Gastroesophageal sphincter (tissue), 3 donors: ENCODE measurements around the gene SDC4.

ENCODE experiments used
- EP300 ChIP-seq: sonication (generic); formaldehyde crosslinking; IDR thresholded peaks from one replicate; pipeline ENCODE4 v1.6.1; 2017; ENCODE audit warnings: antibody characterized with exemption, mild to moderate bottlenecking
- POLR2A ChIP-seq, 2 donors: fragments of 450-650 bp; IDR thresholded peaks; one replicate each; pipeline ENCODE4 v1.6.1; 2017; ENCODE audit warnings: antibody characterized with exemption in 2 of 2, mild to moderate bottlenecking in 2 of 2, moderate library complexity in 1 of 2
- POLR2AphosphoS5 ChIP-seq: sonication (generic); formaldehyde crosslinking; IDR thresholded peaks from one replicate; pipeline ENCODE4 v1.6.1; 2017; ENCODE audit warnings: antibody characterized with exemption
- TF ChIP-seq, protein P1 (sequence below), 4 experiments: fragments of 200-600 bp in 2 of 4; fragments of 450-650 bp in 2 of 4; sonication (generic) in 1 of 4; IDR thresholded peaks; one replicate each; pipeline ENCODE4 v1.5.1; 2017 to 2019; ENCODE audit warnings: antibody characterized with exemption in 4 of 4, mild to moderate bottlenecking in 2 of 4, moderate library complexity in 2 of 4

- TF ChIP-seq, protein P1, sequence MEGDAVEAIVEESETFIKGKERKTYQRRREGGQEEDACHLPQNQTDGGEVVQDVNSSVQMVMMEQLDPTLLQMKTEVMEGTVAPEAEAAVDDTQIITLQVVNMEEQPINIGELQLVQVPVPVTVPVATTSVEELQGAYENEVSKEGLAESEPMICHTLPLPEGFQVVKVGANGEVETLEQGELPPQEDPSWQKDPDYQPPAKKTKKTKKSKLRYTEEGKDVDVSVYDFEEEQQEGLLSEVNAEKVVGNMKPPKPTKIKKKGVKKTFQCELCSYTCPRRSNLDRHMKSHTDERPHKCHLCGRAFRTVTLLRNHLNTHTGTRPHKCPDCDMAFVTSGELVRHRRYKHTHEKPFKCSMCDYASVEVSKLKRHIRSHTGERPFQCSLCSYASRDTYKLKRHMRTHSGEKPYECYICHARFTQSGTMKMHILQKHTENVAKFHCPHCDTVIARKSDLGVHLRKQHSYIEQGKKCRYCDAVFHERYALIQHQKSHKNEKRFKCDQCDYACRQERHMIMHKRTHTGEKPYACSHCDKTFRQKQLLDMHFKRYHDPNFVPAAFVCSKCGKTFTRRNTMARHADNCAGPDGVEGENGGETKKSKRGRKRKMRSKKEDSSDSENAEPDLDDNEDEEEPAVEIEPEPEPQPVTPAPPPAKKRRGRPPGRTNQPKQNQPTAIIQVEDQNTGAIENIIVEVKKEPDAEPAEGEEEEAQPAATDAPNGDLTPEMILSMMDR (IDR thresholded peaks at IDR 0.05), result no peak
- TF ChIP-seq POLR2AphosphoS5, result peak; percentile 88
- no peak for TF ChIP-seq POLR2A (IDR thresholded peaks at IDR 0.05)
- no peak for TF ChIP-seq EP300
These were observed 11.5 kb downstream of the SDC4 start for GRCh38 chr20:45336530-45337366.
